IgD-negative memory B cell (primary cell): ENCODE measurements around the gene LSP1. TPM values are rescaled to one million over a fixed set of nuclear protein-coding genes. Genes with fewer than 3 reads are reported as not detected.
A peak's percentile ranks its signal among the peaks of the same experiment; 100 is the strongest.

Source experiments
- H3K27ac Mint-ChIP-seq, 3 donors: one replicate each; pipeline ENCODE4 v1.8.0; 2020 to 2022; ENCODE audit warnings: mild to moderate bottlenecking in 3 of 3, mixed read lengths in 3 of 3, moderate library complexity in 1 of 3
- H3K27me3 Mint-ChIP-seq: one replicate; pipeline ENCODE4 v1.8.0; 2021; ENCODE audit warnings: mixed read lengths
- H3K36me3 Mint-ChIP-seq: one replicate; pipeline ENCODE4 v1.8.0; 2020; ENCODE audit warnings: mild to moderate bottlenecking, mixed read lengths
- H3K4me1 Mint-ChIP-seq, 3 donors: one replicate each; pipeline ENCODE4 v1.8.0; 2020 to 2022; ENCODE audit warnings: mixed read lengths in 3 of 3, mild to moderate bottlenecking in 1 of 3
- H3K4me3 Mint-ChIP-seq, 4 donors: one replicate each; pipeline ENCODE4 v1.8.0; 2020 to 2022; ENCODE audit warnings: mild to moderate bottlenecking in 4 of 4, mixed read lengths in 4 of 4, moderate library complexity in 3 of 4
- H3K9me3 Mint-ChIP-seq, 3 donors: one replicate each; pipeline ENCODE4 v1.8.0; 2020 to 2021; ENCODE audit warnings: mixed read lengths in 3 of 3, mild to moderate bottlenecking in 1 of 3
- polyA plus RNA-seq: library from polyadenylated mRNA; unstranded; fragments of 300-500 nt; fragmentation: Illumina TruSeq; gene quantifications from one replicate; pipeline ENCODE4 v1.2.3, GENCODE V29; 2021

The LSP1 gene
- polyA plus RNA-seq, 1 donor from 2014 or later: 841 TPM

- Mint-ChIP-seq H3K27me3 (peaks cover 3% of the 10 kb centered on the region), H3K4me1 (peaks cover 0 to 3% (median 2%) of the 10 kb centered on the region in 3 donors), H3K27ac (no peak overlapping the region), H3K4me3 (peak overlapping the region in 1 of 4 donors; percentile 43), H3K36me3 (no peaks in the 10 kb centered on the region), H3K9me3 (no peaks in the 10 kb centered on the region)
Observed at GRCh38 chr11:1927848-1928469, 75.1 kb downstream of the LSP1 start.

GRCh38 chr11:1928470-1928890 is 75.6 kb downstream of the LSP1 start:
- no peak overlapping the region for H3K27ac Mint-ChIP-seq
- H3K9me3 Mint-ChIP-seq: no peaks in the 10 kb centered on the region
- H3K36me3 Mint-ChIP-seq: no peaks in the 10 kb centered on the region
- peaks cover 8% of the 10 kb centered on the region for H3K27me3 Mint-ChIP-seq
- peaks cover 0 to 3% (median 2%) of the 10 kb centered on the region in 3 donors for H3K4me1 Mint-ChIP-seq
- peak overlapping the region in 1 of 4 donors; percentile 28 for H3K4me3 Mint-ChIP-seq

- Mint-ChIP-seq H3K27me3 (peaks cover 8% of the 10 kb centered on the region), H3K9me3 (no peaks in the 10 kb centered on the region), H3K4me1 (peaks cover 0 to 2% (median 0%) of the 10 kb centered on the region in 3 donors), H3K27ac (no peak overlapping the region), H3K36me3 (no peaks in the 10 kb centered on the region), H3K4me3 (peak overlapping the region in 1 of 4 donors; percentile 28)
Observed at GRCh38 chr11:1928891-1929541, 76.1 kb downstream of the LSP1 start.

- Mint-ChIP-seq H3K27me3 (peaks cover 8% of the 10 kb centered on the region), H3K36me3 (no peaks in the 10 kb centered on the region), H3K4me1 (peaks cover 0 to 2% (median 0%) of the 10 kb centered on the region in 3 donors), H3K27ac (no peak overlapping the region), H3K4me3 (no peak overlapping the region), H3K9me3 (no peaks in the 10 kb centered on the region)
Observed at GRCh38 chr11:1929621-1930461, 77.0 kb downstream of the LSP1 start.

GRCh38 chr11:1930462-1930830 is 77.6 kb downstream of the LSP1 start:
- no peak overlapping the region for H3K4me3 Mint-ChIP-seq
- peaks cover 8% of the 10 kb centered on the region for H3K27me3 Mint-ChIP-seq
- H3K4me1 Mint-ChIP-seq: peaks cover 0 to 2% (median 0%) of the 10 kb centered on the region in 3 donors
- no peaks in the 10 kb centered on the region for H3K9me3 Mint-ChIP-seq
- no peak overlapping the region for H3K27ac Mint-ChIP-seq
- no peaks in the 10 kb centered on the region for H3K36me3 Mint-ChIP-seq

- H3K36me3 Mint-ChIP-seq: no peaks in the 10 kb centered on the region
- no peak overlapping the region for H3K27ac Mint-ChIP-seq
- H3K4me3 Mint-ChIP-seq: no peak overlapping the region
- no peaks in the 10 kb centered on the region for H3K9me3 Mint-ChIP-seq
- peaks cover 0 to 2% (median 0%) of the 10 kb centered on the region in 3 donors for H3K4me1 Mint-ChIP-seq
- peaks cover 8% of the 10 kb centered on the region for H3K27me3 Mint-ChIP-seq
Observed at GRCh38 chr11:1931341-1932104, 78.6 kb downstream of the LSP1 start.

GRCh38 chr11:1932105-1932480 is 79.2 kb downstream of the LSP1 start:
- no peak overlapping the region for H3K4me3 Mint-ChIP-seq
- H3K4me1 Mint-ChIP-seq: peaks cover 0 to 2% (median 0%) of the 10 kb centered on the region in 3 donors
- no peak overlapping the region for H3K27ac Mint-ChIP-seq
- H3K9me3 Mint-ChIP-seq: no peaks in the 10 kb centered on the region
- peaks cover 8% of the 10 kb centered on the region for H3K27me3 Mint-ChIP-seq
- H3K36me3 Mint-ChIP-seq: no peaks in the 10 kb centered on the region

GRCh38 chr11:1932681-1933080 is 79.8 kb downstream of the LSP1 start:
- Mint-ChIP-seq H3K27ac (no peak overlapping the region), H3K4me1 (peaks cover 0 to 2% (median 0%) of the 10 kb centered on the region in 3 donors), H3K4me3 (no peak overlapping the region)

GRCh38 chr11:1933416-1934334 is 80.8 kb downstream of the LSP1 start:
- Mint-ChIP-seq H3K27ac (no peak overlapping the region), H3K4me3 (peak overlapping the region in 2 of 4 donors; percentile 5 to 41), H3K4me1 (peaks cover 0 to 2% (median 0%) of the 10 kb centered on the region in 3 donors), H3K27me3 (peaks cover 8% of the 10 kb centered on the region), H3K9me3 (no peaks in the 10 kb centered on the region), H3K36me3 (no peaks in the 10 kb centered on the region)

More at GRCh38 chr11:1932681-1933080, 79.8 kb downstream of the LSP1 start:
- H3K9me3 Mint-ChIP-seq: no peaks in the 10 kb centered on the region
- H3K36me3 Mint-ChIP-seq: no peaks in the 10 kb centered on the region
- H3K27me3 Mint-ChIP-seq: peaks cover 8% of the 10 kb centered on the region

GRCh38 chr11:1934335-1935155 is 81.7 kb downstream of the LSP1 start:
- H3K27ac Mint-ChIP-seq: no peak overlapping the region
- peaks cover 0 to 3% (median 0%) of the 10 kb centered on the region in 3 donors for H3K4me1 Mint-ChIP-seq
- no peaks in the 10 kb centered on the region for H3K9me3 Mint-ChIP-seq
- H3K4me3 Mint-ChIP-seq: no peak overlapping the region
- no peaks in the 10 kb centered on the region for H3K36me3 Mint-ChIP-seq
- peaks cover 10% of the 10 kb centered on the region for H3K27me3 Mint-ChIP-seq

GRCh38 chr11:1935156-1936071 is 82.5 kb downstream of the LSP1 start:
- Mint-ChIP-seq H3K27ac (no peak overlapping the region), H3K36me3 (no peaks in the 10 kb centered on the region), H3K9me3 (no peaks in the 10 kb centered on the region)

GRCh38 chr11:1936072-1936780 is 83.3 kb downstream of the LSP1 start:
- Mint-ChIP-seq H3K9me3 (no peaks in the 10 kb centered on the region), H3K4me1 (peaks cover 0 to 1% (median 0%) of the 10 kb centered on the region in 3 donors), H3K27ac (no peak overlapping the region), H3K36me3 (no peaks in the 10 kb centered on the region), H3K27me3 (peaks cover 10% of the 10 kb centered on the region), H3K4me3 (no peak overlapping the region)

More at GRCh38 chr11:1935156-1936071, 82.5 kb downstream of the LSP1 start:
- Mint-ChIP-seq H3K4me3 (no peak overlapping the region), H3K4me1 (peaks cover 0 to 2% (median 0%) of the 10 kb centered on the region in 3 donors), H3K27me3 (peaks cover 10% of the 10 kb centered on the region)
